ENCODE results near the gene REG4.

DNA sequence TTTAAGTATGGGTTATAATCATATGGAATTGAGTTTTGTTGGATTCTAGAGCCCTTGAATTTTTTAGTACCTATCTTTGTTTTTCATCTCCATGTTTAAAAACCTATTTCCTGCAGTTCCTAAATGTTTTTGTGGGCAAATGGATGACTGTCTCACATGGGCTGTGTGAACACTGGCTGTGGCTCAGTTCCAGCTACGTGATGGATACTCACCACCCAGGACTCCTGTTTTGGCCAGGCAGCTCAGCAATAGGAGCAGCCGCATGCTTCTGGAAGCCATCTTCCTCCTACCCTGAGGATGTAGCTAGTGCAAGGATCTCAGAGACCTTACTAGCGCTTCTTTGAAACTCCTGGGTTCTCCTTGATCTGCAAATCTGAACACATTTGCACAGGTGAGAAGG lies 2.8 kb downstream of the REG4 start:
- TF ChIP-seq, protein P1, sequence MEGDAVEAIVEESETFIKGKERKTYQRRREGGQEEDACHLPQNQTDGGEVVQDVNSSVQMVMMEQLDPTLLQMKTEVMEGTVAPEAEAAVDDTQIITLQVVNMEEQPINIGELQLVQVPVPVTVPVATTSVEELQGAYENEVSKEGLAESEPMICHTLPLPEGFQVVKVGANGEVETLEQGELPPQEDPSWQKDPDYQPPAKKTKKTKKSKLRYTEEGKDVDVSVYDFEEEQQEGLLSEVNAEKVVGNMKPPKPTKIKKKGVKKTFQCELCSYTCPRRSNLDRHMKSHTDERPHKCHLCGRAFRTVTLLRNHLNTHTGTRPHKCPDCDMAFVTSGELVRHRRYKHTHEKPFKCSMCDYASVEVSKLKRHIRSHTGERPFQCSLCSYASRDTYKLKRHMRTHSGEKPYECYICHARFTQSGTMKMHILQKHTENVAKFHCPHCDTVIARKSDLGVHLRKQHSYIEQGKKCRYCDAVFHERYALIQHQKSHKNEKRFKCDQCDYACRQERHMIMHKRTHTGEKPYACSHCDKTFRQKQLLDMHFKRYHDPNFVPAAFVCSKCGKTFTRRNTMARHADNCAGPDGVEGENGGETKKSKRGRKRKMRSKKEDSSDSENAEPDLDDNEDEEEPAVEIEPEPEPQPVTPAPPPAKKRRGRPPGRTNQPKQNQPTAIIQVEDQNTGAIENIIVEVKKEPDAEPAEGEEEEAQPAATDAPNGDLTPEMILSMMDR (conservative IDR thresholded peaks at IDR 0.05; ENCODE audit: low read depth, low read length): no peak
- TF ChIP-seq, protein P2, sequence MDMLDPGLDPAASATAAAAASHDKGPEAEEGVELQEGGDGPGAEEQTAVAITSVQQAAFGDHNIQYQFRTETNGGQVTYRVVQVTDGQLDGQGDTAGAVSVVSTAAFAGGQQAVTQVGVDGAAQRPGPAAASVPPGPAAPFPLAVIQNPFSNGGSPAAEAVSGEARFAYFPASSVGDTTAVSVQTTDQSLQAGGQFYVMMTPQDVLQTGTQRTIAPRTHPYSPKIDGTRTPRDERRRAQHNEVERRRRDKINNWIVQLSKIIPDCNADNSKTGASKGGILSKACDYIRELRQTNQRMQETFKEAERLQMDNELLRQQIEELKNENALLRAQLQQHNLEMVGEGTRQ (IDR thresholded peaks at IDR 0.05; ENCODE audit: low read depth, low read length): no peak
- TF ChIP-seq POLR2A (IDR thresholded peaks at IDR 0.05; ENCODE audit: low read depth, low read length): no peak
- no peak for TF ChIP-seq NFE2L2 (IDR thresholded peaks at IDR 0.05; ENCODE audit: low read depth, low read length)
- TF ChIP-seq RAD21 (IDR thresholded peaks at IDR 0.05; ENCODE audit: low read length): no peak
- no peak for TF ChIP-seq SMC3 (IDR thresholded peaks at IDR 0.05; ENCODE audit: low read depth, low read length)
- no peak for TF ChIP-seq MAFK (IDR thresholded peaks at IDR 0.05; ENCODE audit: low read depth, low read length)
- TF ChIP-seq CHD1 (IDR thresholded peaks at IDR 0.05; ENCODE audit: low read depth, low read length): no peak
- TF ChIP-seq RCOR1 (IDR thresholded peaks at IDR 0.05; ENCODE audit: insufficient replicate concordance, low read length): no peak
